Hematopoietic multipotent progenitor cell treated with erythropoietin and hydrocortisone succinate and interleukin-3 and kit ligand, for 17 days (in vitro differentiated cells): ENCODE data around the gene HMGN3.

Experiments used
- DNase-seq: peaks from one replicate; pipeline ENCODE4 v3.0.0-alpha.2; 2015; ENCODE audit warnings: low spot score

The HMGN3 gene

DNA sequence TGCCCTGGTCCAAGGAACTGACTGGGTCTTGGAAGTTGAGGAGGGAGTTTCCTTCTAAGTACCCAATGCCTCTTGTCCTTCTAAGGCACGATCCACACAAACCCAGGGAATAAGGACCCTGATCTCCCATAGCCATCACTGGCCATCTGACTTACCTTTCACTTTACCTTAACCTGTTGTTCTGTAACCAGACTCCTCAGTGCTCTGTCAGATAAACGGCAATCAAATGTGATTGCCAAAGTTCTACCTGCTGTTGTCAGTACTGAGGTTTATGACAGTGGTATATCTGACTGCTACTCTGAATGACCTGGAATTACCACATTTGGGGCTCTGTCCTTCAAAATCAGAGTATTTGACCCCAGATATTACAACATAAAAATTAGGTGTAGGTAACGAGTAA is 49.8 kb downstream of the HMGN3 start:
- DNase-seq, result no peak

DNA sequence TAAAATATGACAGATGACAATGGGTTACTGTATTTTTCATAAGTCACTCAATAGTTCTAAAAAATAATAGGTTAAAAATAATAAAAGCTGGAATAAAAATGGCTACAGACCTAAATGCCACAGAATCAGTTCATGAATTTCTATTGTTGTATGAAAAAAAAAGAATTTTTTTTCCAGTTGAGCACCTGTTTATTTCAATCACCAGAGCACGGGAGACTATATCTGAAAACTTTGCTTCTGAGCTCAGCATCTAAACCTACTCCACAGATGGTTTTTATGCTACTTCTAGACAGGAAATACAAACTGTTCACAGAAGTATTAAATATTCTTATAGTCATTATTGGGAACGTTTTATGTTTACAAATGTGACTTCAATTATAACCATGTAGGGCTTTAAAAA is 50.4 kb downstream of the HMGN3 start:
- DNase-seq, result no peak

DNA sequence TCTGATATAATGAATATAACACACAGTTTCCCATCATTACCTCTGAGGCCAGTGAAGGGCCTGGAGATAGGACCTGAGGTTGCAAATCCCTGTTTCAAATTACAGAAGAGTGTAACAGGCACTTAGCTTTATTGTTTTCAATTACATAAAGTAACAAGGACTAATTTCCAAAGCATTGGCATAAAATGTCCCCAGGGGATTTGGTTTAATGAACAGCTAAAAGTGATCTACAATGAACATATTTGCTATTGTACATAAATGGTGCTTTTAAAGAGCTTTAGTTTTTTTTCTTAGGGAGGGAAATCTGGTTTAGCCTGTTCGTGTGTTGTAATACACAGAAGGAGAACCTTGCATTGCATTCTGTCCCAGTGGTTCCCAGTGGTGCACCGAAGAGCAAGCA is 54.4 kb downstream of the HMGN3 start:
- DNase-seq, result no peak

DNA sequence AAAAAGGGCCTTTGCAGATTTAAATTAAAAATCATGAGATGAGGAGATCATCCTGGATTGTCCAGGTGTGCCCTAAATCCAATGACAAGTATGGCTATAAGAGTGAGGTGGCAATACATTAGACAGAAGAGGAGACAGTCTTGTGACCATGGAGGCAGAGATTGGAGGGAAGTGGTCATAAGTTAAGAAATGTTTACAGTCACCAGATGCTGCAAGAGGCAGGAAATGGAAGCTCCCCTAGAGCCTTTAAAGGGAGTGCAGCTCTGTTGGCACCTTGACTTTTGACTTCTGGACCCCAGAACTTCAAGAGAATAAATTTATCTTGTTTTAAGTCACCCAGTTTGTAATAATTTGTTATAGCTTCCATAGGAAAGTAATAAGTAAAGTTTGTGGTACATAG is 61.1 kb downstream of the HMGN3 start:
- no peak for DNase-seq

DNA sequence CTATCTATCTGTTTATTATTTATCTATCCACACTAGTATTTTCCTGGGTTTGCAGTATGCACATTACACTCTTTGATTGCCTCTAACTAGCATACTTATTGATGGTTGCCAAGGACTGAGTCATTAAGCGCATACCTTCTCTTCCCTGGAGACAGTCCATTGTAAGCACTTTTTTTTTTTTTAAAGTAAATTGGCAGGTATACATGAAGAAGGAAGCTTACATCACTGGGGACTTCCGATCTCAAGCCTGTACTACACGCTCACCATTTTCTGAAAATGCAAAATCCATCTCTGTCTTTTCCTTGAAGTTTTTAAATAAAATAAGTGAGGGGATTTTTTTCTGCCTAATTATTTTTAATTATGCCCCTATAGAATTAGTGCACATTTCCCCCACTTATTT is 63.5 kb downstream of the HMGN3 start:
- DNase-seq, result no peak

DNA sequence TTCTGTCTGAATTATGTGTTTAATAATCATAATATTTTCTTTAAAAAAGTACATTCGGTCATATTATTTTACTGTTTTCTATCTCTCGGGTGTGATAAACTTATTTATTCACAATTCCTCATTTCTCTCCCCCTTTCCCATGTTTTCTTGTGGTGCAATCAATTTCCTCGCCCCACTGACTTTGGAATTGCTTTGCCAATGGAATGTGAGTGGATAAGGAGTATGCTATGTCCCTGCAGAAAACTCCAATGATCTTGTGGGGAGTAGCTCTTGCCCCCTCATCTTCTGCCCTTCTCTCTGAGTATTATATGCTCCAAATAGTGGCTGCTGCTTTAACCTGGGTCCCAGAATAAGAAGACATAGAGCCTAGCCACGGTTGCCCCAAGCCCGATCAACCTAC is 64.1 kb downstream of the HMGN3 start:
- no peak for DNase-seq

DNA sequence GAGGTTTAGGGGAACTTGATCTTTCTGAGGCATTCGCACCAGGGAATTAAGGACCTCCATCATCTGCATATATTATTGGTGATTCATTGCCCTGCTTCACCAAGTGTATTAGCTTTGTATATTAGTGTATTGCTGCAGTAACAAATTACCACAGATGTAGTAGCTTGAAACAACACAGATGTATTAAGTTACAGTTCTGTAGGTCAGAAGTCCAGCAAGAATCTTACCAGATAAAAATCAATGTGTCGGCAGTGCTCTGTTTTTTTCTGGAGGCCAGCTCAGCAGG is 65.8 kb downstream of the HMGN3 start:
- no peak for DNase-seq

DNA sequence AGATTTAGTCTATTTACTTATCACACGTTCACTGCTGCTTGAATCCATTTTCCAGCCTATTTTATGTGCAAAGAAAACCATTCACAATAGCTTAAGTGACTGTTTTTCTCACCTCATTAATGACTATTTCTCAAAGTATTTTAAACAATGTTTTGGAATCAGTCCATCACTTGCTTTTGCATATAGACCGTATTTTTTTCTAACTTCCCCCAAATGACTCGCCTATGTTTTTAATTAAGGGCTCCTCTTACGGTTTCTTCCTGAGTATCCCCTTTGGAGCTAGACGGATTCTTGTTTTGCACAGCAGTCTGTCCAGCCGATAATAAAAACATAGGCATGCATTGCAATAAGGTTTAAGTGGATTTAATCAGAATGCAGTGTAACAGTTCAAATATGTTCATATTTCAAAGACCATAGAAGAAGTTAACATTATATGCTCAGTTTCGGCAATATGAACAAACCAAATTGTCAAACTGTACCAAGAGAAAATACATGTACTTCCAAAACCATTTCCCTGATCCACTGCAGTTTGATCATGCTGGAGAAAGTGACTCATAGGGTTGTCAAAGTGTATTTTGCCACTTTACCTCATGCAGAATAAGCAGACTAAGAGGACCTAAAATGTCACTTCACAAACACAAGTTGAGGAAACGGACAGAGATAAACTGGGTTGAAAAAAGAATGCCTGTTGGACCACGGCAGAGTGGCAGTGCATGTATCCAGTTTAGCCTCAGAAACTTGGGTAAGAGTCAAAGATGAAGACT is 66.4 kb downstream of the HMGN3 start:
- no peak for DNase-seq

DNA sequence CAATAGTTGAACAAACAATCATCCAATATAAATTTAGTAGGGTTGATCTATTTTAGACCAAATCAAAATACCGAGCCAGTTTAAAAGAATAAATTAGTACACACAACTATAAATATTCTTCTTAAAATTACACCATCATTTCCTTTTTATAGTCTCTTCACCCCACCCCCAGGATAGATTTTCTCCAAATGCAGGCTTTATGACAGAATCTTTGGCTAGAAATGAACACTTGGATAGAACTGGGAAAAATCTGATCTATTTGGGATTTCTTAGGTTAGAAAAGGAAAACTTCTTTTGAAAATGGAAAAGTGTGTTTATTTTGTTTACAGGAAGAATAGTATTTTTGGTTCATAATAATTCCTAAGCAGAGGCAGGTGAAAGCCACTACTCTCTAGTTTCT is 74.6 kb downstream of the HMGN3 start:
- no peak for DNase-seq

DNA sequence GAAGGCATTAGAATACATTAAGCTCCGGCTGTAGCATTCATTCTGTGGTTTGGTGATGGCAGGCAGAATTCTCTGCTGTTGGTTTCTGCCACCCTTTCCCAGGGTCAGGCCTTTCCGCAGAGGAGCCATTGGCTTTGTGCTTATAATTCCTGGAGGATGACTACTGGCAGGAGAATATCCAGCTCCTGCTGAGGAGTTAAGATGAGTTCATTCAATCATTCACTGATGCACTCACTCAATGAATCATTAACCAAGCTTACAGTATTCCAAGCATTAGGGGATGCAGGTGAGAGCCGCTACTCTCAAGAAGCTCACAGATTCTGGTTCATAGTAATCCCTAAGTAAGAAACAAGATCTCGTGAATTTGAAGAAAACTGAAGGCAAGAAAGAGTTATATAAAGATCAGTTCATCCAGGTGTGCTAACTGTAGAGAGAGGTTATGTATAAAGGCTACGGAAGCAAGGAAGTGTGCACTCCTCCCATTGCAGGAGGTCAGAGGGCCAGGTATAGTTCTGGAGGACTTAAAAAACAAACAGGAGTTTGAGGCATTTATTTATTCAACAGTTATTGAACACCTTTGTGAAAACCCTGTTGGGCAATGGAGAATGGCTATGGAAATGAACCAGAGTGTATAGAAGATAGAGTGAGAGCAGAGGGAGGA is 75.5 kb downstream of the HMGN3 start:
- no peak for DNase-seq

DNA sequence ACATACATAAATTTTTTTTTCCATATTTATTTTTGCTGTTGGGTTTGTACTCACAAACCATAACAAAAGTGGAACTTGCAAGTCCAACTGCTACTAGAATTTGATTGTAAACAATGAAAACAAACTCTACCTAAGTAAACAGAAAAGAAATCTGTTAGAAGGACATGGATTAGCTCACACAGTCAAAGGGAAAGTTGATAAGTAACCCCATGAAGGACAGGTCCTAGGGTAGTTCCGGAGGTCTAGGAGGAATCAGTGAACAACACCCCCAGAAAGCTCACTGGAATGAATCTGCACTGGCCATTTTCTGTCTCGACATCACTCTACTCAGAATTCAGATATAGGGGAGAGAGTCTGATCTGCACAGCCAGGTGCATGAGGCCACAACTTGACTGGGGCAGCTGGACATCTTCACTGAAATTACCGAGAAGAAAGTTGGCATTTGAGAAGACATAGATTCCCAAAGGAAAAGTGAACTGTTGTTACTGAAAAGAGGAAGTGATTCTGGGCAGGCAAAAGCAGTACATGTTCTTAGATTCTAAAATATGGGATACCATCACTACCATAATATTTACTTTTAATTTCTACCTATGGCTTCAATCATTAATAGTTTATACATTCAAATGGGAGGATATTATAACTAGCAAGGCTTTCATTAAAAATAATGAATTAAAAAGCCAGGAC is 76.4 kb downstream of the HMGN3 start:
- DNase-seq, result no peak

DNA sequence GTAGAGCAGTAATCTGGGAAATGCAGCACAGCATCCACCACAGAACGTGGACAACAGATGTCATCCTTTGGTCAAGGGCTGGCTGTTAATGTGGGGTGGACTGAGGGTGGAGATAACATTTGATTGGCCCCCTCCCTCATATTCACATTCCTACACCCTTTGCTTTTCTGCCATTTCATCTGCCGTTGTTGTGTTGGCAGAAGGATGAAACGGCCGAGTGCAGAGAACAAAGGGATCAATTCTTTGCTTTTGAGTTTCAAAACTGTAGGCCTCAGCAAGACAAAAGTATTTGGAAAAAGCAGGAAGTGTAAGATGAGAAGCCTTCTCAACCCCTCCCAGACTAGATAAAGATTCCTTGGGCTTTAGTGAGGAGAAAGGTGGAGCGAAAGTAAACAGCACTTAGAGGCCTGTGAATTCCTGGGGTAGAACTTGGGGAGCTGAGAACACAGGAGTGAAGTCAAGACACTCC is 82.2 kb downstream of the HMGN3 start:
- DNase-seq, result no peak
